Mammary epithelial cell (primary cell): Measurements from ENCODE around the gene EIF4G2.

Experiments used
- CTCF ChIP-seq, 2 donors: IDR thresholded peaks in 1 of 2; conservative IDR thresholded peaks in 1 of 2; 2 replicates each; pipeline ENCODE4 v1.5.1; 2011 to 2012; ENCODE audit warnings: inconsistent platforms in 2 of 2, low read length in 2 of 2, mild to moderate bottlenecking in 2 of 2, control low read depth in 1 of 2, low read depth in 1 of 2; ENCODE audit not compliant: insufficient read depth in 1 of 2; ENCODE audit errors: extremely low read depth in 1 of 2
- EZH2 ChIP-seq: IDR thresholded peaks from 2 replicates; pipeline ENCODE4 v1.6.1; 2012; ENCODE audit warnings: low read length, inconsistent platforms, borderline replicate concordance

- TF ChIP-seq EZH2 (no peak), CTCF (conservative IDR thresholded peaks at IDR 0.05 in 1 of 2, IDR thresholded peaks at IDR 0.05 in 1 of 2; ENCODE audit: extremely low read depth in 1 of 2, insufficient read depth in 1 of 2, low read depth in 1 of 2, low read length in 2 of 2) (no peak)
Measured at GRCh38 chr11:10805741-10806140, 3.0 kb downstream of the EIF4G2 start.
